ENCODE results near the gene CCDC57.
A peak's percentile ranks its signal among the peaks of the same experiment; 100 is the strongest.
"Not testable (repeated sequence)": the region's sequence is repeated elsewhere in the genome, so short reads cannot be mapped to it uniquely, and the experiment has no call there.

CCDC57 gene

GRCh38 chr17:82221341-82221902 lies 8.8 kb upstream of the CCDC57 start:
- no peak for DNase-seq

GRCh38 chr17:82219753-82220709 lies 7.4 kb upstream of the CCDC57 start:
- no peak for DNase-seq

GRCh38 chr17:82219083-82219482 lies 6.4 kb upstream of the CCDC57 start:
- DNase-seq = no peak

GRCh38 chr17:82218349-82219075 lies 5.9 kb upstream of the CCDC57 start:
- DNase-seq = no peak

DNA sequence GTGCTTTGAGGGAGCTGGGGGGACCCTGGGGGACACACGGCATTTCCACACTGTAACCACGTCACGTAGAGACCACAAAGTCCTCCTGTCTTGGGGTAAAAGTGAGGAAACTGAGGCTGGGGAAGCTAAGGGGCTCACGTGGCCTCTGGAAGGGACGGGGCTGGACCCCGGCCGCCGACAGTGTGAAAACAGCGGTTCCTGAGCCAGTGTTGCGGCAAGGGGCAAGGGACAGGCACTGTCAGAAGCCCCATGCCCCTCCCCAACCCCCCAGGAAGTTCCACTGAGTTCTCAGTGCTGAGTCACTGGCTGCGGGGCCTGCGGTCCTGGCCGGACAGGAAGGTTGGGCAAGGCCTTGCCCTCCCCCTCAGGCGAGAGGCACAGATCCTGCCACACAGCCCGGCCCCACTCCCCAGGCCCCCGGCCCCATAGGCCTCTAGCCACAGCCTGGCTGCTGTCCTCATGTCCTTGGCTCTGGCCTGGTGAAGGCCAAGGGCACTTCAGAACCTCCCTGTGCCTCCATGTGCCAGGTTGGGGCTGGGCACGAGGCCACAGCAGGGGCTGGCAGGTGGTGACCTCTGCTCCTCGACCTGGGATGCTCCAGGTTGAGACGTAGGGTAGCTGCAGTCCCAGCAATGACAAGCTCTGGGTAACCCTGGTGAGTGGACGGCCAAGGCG lies 5.0 kb upstream of the CCDC57 start:
- no peak for DNase-seq

DNA sequence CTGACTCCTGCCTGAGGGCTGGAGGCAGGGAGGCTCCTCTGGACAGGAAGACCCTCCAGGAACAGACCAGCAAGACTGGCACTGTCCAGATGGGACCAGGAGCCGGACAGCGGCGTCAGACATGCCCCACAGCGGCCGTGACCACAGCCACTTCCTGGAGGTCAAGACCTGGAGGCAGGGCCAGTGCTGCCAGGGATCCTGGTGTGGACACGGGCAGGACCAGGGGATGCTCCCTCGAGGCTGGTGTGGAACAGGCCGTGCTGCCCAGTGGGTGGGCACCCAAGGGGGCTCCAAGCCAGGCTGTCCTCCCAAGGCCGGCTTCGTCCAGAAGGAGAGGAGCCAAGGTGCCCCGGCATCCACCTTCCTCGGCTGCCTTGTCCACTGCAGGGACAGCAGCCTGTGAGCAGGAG lies 4.5 kb upstream of the CCDC57 start:
- no peak for DNase-seq

DNA sequence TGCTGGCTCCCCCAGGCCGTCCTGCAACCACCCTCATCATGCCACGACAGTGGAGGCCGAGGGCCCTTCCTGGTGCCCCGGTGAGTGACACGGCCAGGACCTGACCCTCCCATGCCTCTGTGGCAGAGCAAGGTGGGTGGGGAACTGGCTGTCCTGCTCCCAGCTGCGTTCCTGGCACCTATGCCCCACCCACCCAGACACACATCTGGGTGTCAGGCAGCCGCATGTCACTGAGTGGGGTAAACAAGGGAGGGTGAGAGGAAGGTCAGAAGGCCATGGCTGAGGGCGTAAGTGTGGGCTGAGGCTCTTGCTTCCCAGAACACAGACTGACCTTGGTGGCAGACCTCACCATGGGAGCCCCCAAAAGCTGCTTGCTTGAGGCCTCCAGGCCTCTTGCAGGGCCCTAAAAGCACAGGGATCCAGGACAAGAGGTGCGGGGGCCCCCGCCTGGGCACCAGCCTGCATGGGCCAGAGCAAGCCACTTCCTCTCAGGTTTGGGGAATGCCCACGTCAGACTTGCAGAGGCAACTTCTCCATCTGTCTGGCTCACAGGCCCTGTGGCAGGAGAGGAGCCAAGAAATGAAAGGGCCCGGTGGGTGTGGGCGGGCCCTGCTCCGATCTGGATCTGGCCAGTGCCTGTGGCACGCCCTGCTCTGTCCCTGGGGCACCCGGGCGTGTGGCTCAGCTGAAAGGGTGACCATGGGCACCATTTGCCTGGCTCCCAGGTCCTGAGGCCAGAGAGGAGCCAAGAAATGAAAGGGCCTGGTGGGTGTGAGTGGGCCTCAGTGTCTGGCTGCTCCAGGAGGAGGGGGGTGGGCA lies 3.9 kb upstream of the CCDC57 start:
- DNase-seq = peak; percentile 63

- no peak for DNase-seq
Measured at GRCh38 chr17:82215972-82216300, 3.3 kb upstream of the CCDC57 start.

DNA sequence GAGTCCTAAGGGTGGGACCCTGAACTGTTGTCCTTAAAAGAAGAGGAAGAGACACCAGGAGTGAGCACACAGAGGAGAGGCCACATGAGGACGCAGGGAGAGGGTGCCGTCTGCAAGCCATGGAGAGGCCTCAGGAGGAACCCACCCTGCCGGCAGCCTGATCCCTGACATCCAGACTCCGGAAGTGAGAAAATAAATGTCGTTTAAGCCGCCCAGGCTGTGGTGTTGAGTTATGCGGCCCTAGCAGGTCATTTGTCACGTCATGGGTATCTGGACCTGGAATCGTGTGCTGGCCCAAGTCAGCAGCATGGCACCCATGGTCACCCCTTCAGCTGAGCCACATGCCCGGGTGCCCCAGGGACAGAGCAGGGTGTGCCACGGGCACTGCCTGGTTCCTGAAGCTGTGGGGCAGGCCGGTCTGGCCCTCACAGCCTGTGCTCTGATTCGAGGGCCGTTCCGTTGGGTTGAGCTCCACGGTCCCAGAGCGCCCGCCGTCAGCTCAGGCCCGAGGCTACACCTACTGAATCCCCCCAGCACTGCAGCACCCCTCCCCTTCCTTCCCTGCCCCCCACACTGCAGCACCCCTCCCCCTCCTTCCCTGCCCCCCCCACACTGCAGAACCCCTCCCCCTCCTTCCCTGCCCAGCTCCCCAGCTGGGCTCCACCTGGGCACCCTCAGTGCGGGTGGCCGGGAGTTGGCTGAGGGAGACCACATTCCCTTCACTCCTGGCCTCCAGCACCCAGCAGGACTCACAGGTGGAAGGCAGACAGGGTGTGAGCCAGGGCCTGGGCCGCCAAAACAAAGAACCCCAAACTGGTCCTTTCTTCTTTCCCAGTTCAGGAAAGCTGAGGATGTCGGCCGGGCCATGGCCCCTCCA lies 2.7 kb upstream of the CCDC57 start:
- no peak for DNase-seq

DNA sequence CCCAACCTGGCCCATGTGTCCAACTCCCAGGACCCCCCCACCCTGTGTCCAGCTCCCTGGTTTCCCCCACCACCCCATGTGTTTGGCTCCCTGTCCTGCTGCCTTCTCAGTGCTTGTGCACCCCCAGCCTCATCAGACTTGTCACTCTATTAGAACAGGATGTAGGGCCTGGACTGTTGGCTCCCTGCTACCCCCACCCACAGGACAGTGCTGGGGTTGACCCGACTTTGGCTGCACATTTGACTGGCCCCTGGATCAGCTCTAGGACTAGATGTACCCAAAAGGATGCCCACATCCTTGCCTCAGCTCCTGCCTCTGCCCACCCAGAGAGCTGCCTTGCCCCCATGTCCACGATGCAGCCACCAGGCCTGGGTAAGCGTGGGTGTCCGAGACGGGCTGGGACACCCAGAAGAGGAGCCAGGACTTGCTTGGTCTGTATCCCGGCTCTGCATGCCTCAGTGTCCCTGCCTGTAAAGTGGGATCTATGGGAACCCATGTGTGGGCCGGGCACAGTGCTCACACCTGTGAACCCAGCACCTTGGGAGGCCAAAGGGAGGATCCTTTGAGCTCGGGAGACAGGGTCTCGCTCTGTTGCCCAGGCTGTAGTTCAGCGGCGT lies 1.5 kb upstream of the CCDC57 start:
- DNase-seq = no peak

GRCh38 chr17:82213251-82214011 lies 789 bp upstream of the CCDC57 start:
- DNase-seq = no peak

DNA sequence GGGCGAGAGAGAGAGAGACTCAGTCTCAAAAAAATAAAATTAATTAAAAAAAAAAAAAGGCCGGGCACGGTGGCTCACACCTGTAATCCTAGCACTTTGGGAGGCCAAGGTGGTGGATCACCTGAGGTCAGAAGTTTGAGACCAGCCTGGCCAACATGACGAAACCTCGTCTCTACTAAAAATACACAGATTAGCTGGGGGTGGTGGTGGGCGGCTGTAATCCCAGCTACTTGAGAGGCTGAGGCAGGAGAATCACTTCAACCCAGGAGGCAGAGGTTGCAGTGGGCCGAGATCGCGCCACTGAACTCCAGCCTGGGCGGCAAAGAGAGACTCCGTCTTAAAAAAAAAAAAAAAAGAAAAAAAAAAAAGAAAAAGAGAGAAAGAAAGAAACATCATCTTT lies 2.0 kb downstream of the CCDC57 start:
- not testable (repeated sequence) for DNase-seq

GRCh38 chr17:82205720-82206508 lies 6.7 kb downstream of the CCDC57 start:
- DNase-seq = peak; percentile 81

DNA sequence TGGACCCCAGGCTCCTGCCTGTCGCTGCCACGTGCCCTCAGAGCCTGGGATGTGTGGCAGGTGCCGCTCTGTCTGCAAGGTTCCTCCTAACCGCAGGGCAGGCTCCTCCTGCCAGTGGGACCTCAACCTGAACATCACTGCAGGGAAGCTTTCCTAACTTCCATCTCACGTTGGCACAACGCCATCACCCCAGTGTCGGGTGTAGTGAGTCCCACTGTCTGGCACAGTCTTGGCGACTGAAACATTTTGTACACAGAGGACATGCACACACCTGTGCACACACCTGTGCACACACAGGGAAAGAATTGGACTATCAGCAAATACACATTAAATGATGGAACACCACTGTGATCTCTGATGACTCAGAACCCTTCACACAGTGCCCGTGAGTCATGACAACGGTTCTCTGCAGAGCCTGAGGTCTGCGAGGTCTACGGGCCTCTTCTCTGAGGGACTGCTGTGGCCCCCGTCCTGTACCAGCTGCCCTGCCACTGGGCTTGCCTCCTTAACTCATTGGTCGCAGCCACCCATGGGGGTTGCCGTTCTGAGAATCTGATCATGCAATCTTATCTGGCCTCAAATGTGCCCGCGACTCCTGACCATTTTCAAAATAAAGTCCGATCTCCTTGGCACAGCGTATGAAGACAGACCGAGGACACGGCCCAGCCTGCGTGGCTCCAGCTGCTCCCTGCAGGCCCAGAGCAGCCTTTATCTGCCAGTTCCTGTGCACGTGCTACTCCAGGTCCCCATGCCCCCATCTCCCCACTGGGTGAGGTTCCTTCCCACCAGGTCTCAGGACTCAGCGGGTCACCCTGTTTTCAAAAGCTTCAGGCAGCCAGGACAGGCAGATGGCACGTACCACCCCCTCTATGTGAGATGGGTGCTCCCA lies 7.6 kb downstream of the CCDC57 start:
- DNase-seq = no peak

GRCh38 chr17:82203920-82204319 lies 8.7 kb downstream of the CCDC57 start:
- no peak for DNase-seq

DNA sequence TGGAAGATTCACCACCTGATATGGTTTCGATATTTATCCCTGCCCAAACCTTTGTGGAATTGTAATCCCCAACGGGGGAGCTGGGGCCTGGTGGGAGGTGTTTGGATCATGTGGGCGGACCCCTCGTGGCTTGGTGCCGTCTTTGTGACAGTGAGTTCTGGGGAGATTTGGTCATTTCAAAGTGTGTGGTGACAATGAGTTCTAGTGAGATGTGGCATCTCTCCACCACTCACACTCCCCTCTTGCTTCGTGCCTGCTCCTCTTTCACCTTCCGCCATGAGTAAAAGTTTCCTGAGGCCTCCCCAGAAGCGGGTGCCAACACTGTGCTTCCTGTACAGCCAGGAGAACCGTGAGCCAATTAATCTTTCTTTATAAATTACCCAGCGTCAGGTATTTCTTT lies 9.7 kb downstream of the CCDC57 start:
- DNase-seq = no peak

- no peak for DNase-seq
Measured at GRCh38 chr17:82201498-82201910, 11.1 kb downstream of the CCDC57 start.

All from KG1 (cell line).